Measurements from ENCODE around the gene TMEM144. TPM values are rescaled to one million over a fixed set of nuclear protein-coding genes. Genes with fewer than 3 reads are reported as not detected.

TMEM144 gene
- total RNA-seq, 1 experiment from 2014 or later: 17.9 TPM

DNA sequence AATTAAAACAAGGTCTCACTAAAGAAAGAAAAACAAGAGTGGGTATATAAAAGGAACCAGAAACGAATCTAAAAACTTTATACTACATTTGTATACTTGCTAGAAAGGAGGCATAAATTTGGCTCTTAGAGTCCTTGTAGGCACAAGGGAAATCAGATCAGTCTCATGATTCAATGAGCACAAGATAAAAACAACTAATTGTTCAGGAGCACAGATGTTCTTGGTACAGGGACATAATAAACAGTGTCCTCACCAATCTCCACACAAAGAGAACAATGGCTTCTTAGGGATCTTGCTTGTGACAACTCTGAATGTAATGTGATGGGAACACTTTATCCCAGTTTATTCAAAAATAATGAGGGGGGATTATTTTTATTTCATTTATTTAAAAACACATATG is 28.3 kb downstream of the TMEM144 start:
- H3K4me3 Mint-ChIP-seq (ENCODE audit: unreplicated experiment): no peak overlapping the region
- no peaks in the 10 kb centered on the region for H3K27me3 Mint-ChIP-seq (ENCODE audit: insufficient read depth, unreplicated experiment)
- TF ChIP-seq, protein P1, sequence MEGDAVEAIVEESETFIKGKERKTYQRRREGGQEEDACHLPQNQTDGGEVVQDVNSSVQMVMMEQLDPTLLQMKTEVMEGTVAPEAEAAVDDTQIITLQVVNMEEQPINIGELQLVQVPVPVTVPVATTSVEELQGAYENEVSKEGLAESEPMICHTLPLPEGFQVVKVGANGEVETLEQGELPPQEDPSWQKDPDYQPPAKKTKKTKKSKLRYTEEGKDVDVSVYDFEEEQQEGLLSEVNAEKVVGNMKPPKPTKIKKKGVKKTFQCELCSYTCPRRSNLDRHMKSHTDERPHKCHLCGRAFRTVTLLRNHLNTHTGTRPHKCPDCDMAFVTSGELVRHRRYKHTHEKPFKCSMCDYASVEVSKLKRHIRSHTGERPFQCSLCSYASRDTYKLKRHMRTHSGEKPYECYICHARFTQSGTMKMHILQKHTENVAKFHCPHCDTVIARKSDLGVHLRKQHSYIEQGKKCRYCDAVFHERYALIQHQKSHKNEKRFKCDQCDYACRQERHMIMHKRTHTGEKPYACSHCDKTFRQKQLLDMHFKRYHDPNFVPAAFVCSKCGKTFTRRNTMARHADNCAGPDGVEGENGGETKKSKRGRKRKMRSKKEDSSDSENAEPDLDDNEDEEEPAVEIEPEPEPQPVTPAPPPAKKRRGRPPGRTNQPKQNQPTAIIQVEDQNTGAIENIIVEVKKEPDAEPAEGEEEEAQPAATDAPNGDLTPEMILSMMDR (IDR thresholded peaks at IDR 0.05; ENCODE audit: insufficient read depth in 1 of 2, low read depth in 1 of 2, low read length in 1 of 2, severe bottlenecking in 1 of 2, unreplicated experiment in 1 of 2): no peak
- intact Hi-C loops (cut with micrococcal nuclease; ENCODE audit: unreplicated experiment): no loop called here
- no peaks in the 10 kb centered on the region for H3K9me3 Mint-ChIP-seq (ENCODE audit: unreplicated experiment)
- H3K27ac Mint-ChIP-seq (ENCODE audit: unreplicated experiment): no peak overlapping the region
- no peaks in the 10 kb centered on the region for H3K36me3 ChIP-seq (ENCODE audit: control insufficient read depth, insufficient read depth, low read length)
- H3K9me3 ChIP-seq: no peaks in the 10 kb centered on the region
- no TSS peak for BruUV-seq (replicated peaks)
- no peak for DNase-seq
- H3K4me1 Mint-ChIP-seq (ENCODE audit: low read depth, unreplicated experiment): peaks cover 12% of the 10 kb centered on the region
- CTCF ChIA-PET: no interaction called here
- H3K27me3 ChIP-seq (replicated peaks; ENCODE audit: control insufficient read depth, insufficient read depth, low read length): no peaks in the 10 kb centered on the region
- peaks cover 12% of the 10 kb centered on the region for H3K36me3 Mint-ChIP-seq (ENCODE audit: insufficient read depth, unreplicated experiment)
- peaks cover 9% of the 10 kb centered on the region for H3K4me1 ChIP-seq
- H3K4me3 ChIP-seq (ENCODE audit: low read depth, low read length): no peak overlapping the region
- POLR2A ChIA-PET: no interaction called here

DNA sequence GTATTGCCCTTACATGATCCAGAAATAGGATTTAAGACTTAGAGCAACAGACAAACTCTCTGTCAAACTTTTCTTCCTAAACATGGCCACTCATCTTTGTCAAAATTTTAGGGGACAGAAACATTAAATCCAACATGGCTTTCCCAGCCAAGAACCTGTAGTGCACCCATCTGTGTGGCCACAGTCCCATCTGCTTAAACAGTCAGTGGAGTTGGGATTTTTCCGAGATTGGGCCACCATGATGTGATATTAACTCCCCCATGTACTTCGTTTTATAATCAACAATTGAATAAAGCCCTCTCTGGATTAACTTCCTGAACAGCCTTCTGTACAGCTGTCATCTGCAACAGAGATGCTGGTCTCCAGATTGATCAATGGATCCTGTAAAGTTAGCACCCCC is 28.9 kb downstream of the TMEM144 start:
- H3K27me3 ChIP-seq (replicated peaks; ENCODE audit: control insufficient read depth, insufficient read depth, low read length): no peaks in the 10 kb centered on the region
- H3K4me1 Mint-ChIP-seq (ENCODE audit: low read depth, unreplicated experiment): peaks cover 14% of the 10 kb centered on the region
- intact Hi-C loops (cut with micrococcal nuclease; ENCODE audit: unreplicated experiment): no loop called here
- H3K27me3 Mint-ChIP-seq (ENCODE audit: insufficient read depth, unreplicated experiment): no peaks in the 10 kb centered on the region
- POLR2A ChIA-PET: no interaction called here
- H3K36me3 ChIP-seq (ENCODE audit: control insufficient read depth, insufficient read depth, low read length): no peaks in the 10 kb centered on the region
- no peaks in the 10 kb centered on the region for H3K9me3 Mint-ChIP-seq (ENCODE audit: unreplicated experiment)
- no peak overlapping the region for H3K4me3 ChIP-seq (ENCODE audit: low read depth, low read length)
- no TSS peak for BruUV-seq (replicated peaks)
- peaks cover 13% of the 10 kb centered on the region for H3K4me1 ChIP-seq
- CTCF ChIA-PET: no interaction called here
- no peak overlapping the region for H3K4me3 Mint-ChIP-seq (ENCODE audit: unreplicated experiment)
- no peak overlapping the region for H3K27ac Mint-ChIP-seq (ENCODE audit: unreplicated experiment)
- no peak for DNase-seq
- TF ChIP-seq, protein P1 (IDR thresholded peaks at IDR 0.05; ENCODE audit: insufficient read depth in 1 of 2, low read depth in 1 of 2, low read length in 1 of 2, severe bottlenecking in 1 of 2, unreplicated experiment in 1 of 2): no peak
- no peaks in the 10 kb centered on the region for H3K9me3 ChIP-seq
- peaks cover 12% of the 10 kb centered on the region for H3K36me3 Mint-ChIP-seq (ENCODE audit: insufficient read depth, unreplicated experiment)

DNA sequence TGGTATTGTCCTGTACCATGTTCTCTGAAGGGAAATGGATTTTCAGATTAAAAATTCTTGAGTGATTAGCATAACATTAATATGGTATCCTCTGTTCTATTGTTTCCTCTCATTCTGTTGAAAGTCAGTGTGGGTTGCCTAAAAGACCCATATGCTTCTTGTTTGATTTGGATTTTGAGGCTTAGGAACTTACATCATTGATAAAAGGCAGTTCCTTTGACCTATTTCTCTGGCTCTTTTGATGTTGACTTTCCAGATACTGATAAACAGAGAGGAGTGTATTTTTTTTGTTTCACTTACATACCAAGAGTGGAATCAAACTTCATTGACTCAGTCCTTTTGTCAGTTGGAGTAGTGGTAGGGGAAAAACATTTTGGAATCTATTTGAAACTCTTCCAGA is 32.8 kb downstream of the TMEM144 start:
- CTCF ChIA-PET: no interaction called here
- H3K4me1 ChIP-seq: peaks cover 13% of the 10 kb centered on the region
- Mint-ChIP-seq H3K4me3 (ENCODE audit: unreplicated experiment) (peak overlapping the region; percentile 20), H3K9me3 (ENCODE audit: unreplicated experiment) (no peaks in the 10 kb centered on the region), H3K4me1 (ENCODE audit: low read depth, unreplicated experiment) (peaks cover 14% of the 10 kb centered on the region), H3K27ac (ENCODE audit: unreplicated experiment) (peak overlapping the region; percentile 71), H3K36me3 (ENCODE audit: insufficient read depth, unreplicated experiment) (peaks cover 2% of the 10 kb centered on the region), H3K27me3 (ENCODE audit: insufficient read depth, unreplicated experiment) (no peaks in the 10 kb centered on the region)
- TF ChIP-seq, protein P1 (IDR thresholded peaks at IDR 0.05; ENCODE audit: insufficient read depth in 1 of 2, low read depth in 1 of 2, low read length in 1 of 2, severe bottlenecking in 1 of 2, unreplicated experiment in 1 of 2): no peak
- POLR2A ChIA-PET: no interaction called here
- no TSS peak for BruUV-seq (replicated peaks)
- no peak overlapping the region for H3K4me3 ChIP-seq (ENCODE audit: low read depth, low read length)
- peak in 1 of 2 experiments; percentile 41 for DNase-seq
- H3K27me3 ChIP-seq (replicated peaks; ENCODE audit: control insufficient read depth, insufficient read depth, low read length): no peaks in the 10 kb centered on the region
- H3K9me3 ChIP-seq: no peaks in the 10 kb centered on the region
- intact Hi-C loops (cut with micrococcal nuclease; ENCODE audit: unreplicated experiment): loop anchor here (1.0 to 2.0 kb wide), 3 partner anchors 14 to 56 kb away; partner anchors contain the start of gene TMEM144
- no peaks in the 10 kb centered on the region for H3K36me3 ChIP-seq (ENCODE audit: control insufficient read depth, insufficient read depth, low read length)

Data from Caco-2 (cell line).